ENCODE measurements around the gene LY6G6F. TPM values are rescaled to one million over a fixed set of nuclear protein-coding genes. Genes with fewer than 3 reads are reported as not detected.

Gene LY6G6F
- total RNA-seq, 1 donor from 2014 or later, result not detected

GRCh38 chr6:31721351-31722020, 14.8 kb downstream of the LY6G6F start, which contains the start of gene LY6G6C:
Gene LY6G6C (minus strand): TSS chr6:31721746. CDS start chr6:31721679, 67 bp downstream.
- peaks cover 5% of the 10 kb centered on the region for H3K36me3 ChIP-seq (ENCODE audit: insufficient read depth, low read length)
- H3K9me3 ChIP-seq (ENCODE audit: insufficient read depth, low read depth, low read length), result no peaks in the 10 kb centered on the region
- H3K9me3 Mint-ChIP-seq (ENCODE audit: unreplicated experiment), result peaks cover 7% of the 10 kb centered on the region
- H2AFZ ChIP-seq (ENCODE audit: low read depth, low read length), result no peak within 1 kb of the TSS
- no peaks in the 10 kb centered on the region for H3K4me1 ChIP-seq (ENCODE audit: insufficient read depth, low read length)
- H3K4me2 ChIP-seq (ENCODE audit: low read length), result no peak within 1 kb of the TSS
- no peak within 1 kb of the TSS for H3K4me3 ChIP-seq (ENCODE audit: insufficient read depth, low read depth, low read length)
- no peak within 1 kb of the TSS for H3K27ac ChIP-seq (ENCODE audit: low read depth, low read length)
- DNase-seq (ENCODE audit: low read depth) (no peak), FAIRE-seq (no peak)
- peaks cover 17% of the 10 kb centered on the region for H3K36me3 Mint-ChIP-seq (ENCODE audit: low read depth, unreplicated experiment)
- H4K20me1 ChIP-seq (ENCODE audit: insufficient read depth, low read length), result no peaks in the 10 kb centered on the region
- H3K4me1 Mint-ChIP-seq (ENCODE audit: low read depth, unreplicated experiment), result peaks cover 4% of the 10 kb centered on the region
- no peak for TF ChIP-seq CTCF (IDR thresholded peaks at IDR 0.05; ENCODE audit: insufficient read depth, low read depth, low read length)
- TF ChIP-seq EZH2 (IDR thresholded peaks at IDR 0.05; ENCODE audit: insufficient read depth, low read length), result no peak
- no peak within 1 kb of the TSS for H3K4me3 Mint-ChIP-seq (ENCODE audit: unreplicated experiment)
- H3K27ac Mint-ChIP-seq (ENCODE audit: unreplicated experiment), result no peak within 1 kb of the TSS
- no peaks in the 10 kb centered on the region for H3K79me2 ChIP-seq (ENCODE audit: insufficient read depth, low read length)
- no peaks in the 10 kb centered on the region for H3K27me3 ChIP-seq (ENCODE audit: insufficient read depth, low read length)
- H3K9ac ChIP-seq (ENCODE audit: low read length), result no peak within 1 kb of the TSS
- peaks cover 19% of the 10 kb centered on the region for H3K27me3 Mint-ChIP-seq (ENCODE audit: low read depth, unreplicated experiment)

GRCh38 chr6:31722173-31722572, 15.5 kb downstream of the LY6G6F start:
- H3K4me3 Mint-ChIP-seq (ENCODE audit: unreplicated experiment), result no peak overlapping the region
- no peak overlapping the region for H3K27ac ChIP-seq (ENCODE audit: low read depth, low read length)

More at GRCh38 chr6:31722173-31722572, 15.5 kb downstream of the LY6G6F start:
- Mint-ChIP-seq H3K27me3 (ENCODE audit: low read depth, unreplicated experiment) (peaks cover 19% of the 10 kb centered on the region), H3K9me3 (ENCODE audit: unreplicated experiment) (peaks cover 7% of the 10 kb centered on the region), H3K27ac (ENCODE audit: unreplicated experiment) (no peak overlapping the region), H3K36me3 (ENCODE audit: low read depth, unreplicated experiment) (peaks cover 21% of the 10 kb centered on the region), H3K4me1 (ENCODE audit: low read depth, unreplicated experiment) (peaks cover 4% of the 10 kb centered on the region)
- Histone ChIP-seq H3K4me2 (ENCODE audit: low read length) (no peak overlapping the region), H2AFZ (ENCODE audit: low read depth, low read length) (no peak overlapping the region), H3K9me3 (ENCODE audit: insufficient read depth, low read depth, low read length) (no peaks in the 10 kb centered on the region), H3K4me3 (ENCODE audit: insufficient read depth, low read depth, low read length) (no peak overlapping the region), H4K20me1 (ENCODE audit: insufficient read depth, low read length) (peaks cover under 1% of the 10 kb centered on the region), H3K4me1 (ENCODE audit: insufficient read depth, low read length) (no peaks in the 10 kb centered on the region), H3K79me2 (ENCODE audit: insufficient read depth, low read length) (no peaks in the 10 kb centered on the region), H3K36me3 (ENCODE audit: insufficient read depth, low read length) (peaks cover 7% of the 10 kb centered on the region), H3K27me3 (ENCODE audit: insufficient read depth, low read length) (no peaks in the 10 kb centered on the region), H3K9ac (ENCODE audit: low read length) (no peak overlapping the region)
- no peak for DNase-seq (ENCODE audit: low read depth)
- no peak for FAIRE-seq
- TF ChIP-seq CTCF (IDR thresholded peaks at IDR 0.05; ENCODE audit: insufficient read depth, low read depth, low read length), result no peak
- no peak for TF ChIP-seq EZH2 (IDR thresholded peaks at IDR 0.05; ENCODE audit: insufficient read depth, low read length)

Measured in astrocyte (in vitro differentiated cells and primary cell).